HG02943 (cell line): ENCODE results near the gene FGFRL1.

ENCODE experiments used
- ATAC-seq: cut with Tn5 transposase; IDR thresholded peaks from one replicate; pipeline ENCODE4 v1.9.1; 2021; ENCODE audit warnings: mild to moderate bottlenecking, low read depth, moderate library complexity; ENCODE audit not compliant: unreplicated experiment

The FGFRL1 gene

DNA sequence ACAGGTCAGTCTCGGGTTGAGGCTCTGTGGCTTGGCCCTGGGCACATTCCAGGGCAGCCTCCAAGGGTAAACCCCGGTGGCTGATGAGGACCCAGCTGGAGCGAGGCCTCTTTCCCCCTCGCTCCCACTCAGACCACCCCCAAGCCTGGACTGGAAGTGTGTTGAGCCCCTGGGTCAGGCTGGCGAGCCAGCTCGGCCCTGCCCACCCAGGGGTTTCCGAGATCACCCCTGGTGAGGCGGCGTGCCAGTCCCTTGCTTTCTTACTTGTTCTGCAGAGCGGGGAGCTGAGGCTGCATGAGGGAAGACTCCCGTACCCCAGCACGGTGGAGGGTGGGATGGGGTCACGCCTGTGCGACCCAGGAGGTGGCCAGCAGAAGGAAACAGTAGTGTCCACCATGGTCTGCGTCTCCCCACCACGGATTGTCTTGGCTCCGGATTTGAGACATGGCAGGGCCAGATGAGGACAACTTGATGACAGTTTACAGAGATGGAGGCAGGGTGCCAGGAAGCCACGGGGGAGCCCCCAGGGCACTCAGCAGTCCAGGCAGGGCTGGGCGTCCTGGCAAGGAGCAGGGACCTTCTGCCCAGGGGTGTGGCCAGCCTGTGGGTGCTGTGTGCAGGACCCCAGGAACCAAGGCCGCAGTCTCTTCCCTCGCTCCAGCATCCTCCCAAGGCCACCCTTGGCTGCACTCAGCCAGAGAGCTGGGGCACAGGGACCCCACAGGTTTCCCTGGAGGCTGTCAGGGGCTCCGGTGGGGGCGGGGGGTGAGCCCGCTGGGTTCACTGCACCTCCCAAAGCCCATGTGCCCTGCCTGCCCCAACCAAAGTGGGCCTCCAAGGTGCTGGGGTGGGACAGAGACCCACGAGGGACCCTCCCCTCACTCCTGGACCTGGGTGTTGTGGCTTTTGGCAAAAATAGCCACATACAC is 6.6 kb upstream of the FGFRL1 start:
- ATAC-seq, result no peak

DNA sequence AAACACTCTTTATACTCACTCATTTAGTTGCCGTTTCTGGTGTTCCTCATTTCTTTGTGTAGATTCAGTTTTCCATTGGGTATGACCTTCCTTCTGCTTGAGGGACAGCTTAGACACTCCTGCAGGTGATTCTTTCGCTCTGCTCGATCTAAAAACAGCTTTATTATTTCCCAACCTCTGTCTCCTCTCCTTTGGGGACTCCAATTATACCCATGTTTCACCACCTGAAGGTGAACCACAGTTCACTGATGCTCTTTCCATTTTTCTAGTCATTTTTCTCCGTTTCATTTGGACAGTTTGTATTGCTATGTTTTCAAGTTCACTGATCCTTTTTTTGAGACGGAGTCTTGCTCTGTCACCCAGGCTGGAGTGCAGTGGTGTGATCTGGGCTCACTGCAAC is 4.6 kb upstream of the FGFRL1 start:
- ATAC-seq, result no peak

DNA sequence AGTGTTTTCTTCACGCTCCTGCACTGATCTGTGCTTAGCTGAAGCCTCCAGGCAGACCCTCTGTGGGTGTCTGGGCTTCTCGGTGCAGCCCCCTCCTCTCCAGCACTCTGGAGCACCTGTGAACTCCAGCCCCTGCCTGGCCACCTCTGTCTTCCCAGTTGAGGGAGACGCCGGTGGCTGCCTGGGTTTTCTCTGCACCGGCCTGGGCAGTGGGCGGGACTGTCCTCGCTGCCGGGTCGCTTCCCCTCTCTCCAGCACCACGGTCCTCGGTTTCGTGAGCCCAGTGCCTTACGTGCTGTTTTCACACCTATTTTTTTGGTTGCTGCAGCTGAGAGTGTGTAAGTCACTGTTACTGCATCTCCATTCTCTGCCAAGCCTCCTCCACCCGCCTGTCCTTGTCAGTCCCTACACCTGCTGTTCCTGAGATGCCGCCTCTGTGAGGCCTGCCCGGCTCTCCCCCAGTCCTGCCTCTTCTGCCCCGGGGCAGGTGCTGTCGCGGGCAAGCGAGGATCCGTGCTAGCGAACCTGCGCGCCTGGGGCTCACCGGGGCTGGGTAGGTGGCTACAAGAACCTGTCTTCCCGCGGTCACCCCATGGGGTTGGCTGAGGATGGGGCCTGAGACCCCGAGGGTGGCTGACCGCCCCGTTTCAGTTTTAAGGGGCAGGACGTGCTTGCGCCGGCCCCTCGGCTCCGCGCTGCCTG is 2.4 kb upstream of the FGFRL1 start:
- no peak for ATAC-seq

DNA sequence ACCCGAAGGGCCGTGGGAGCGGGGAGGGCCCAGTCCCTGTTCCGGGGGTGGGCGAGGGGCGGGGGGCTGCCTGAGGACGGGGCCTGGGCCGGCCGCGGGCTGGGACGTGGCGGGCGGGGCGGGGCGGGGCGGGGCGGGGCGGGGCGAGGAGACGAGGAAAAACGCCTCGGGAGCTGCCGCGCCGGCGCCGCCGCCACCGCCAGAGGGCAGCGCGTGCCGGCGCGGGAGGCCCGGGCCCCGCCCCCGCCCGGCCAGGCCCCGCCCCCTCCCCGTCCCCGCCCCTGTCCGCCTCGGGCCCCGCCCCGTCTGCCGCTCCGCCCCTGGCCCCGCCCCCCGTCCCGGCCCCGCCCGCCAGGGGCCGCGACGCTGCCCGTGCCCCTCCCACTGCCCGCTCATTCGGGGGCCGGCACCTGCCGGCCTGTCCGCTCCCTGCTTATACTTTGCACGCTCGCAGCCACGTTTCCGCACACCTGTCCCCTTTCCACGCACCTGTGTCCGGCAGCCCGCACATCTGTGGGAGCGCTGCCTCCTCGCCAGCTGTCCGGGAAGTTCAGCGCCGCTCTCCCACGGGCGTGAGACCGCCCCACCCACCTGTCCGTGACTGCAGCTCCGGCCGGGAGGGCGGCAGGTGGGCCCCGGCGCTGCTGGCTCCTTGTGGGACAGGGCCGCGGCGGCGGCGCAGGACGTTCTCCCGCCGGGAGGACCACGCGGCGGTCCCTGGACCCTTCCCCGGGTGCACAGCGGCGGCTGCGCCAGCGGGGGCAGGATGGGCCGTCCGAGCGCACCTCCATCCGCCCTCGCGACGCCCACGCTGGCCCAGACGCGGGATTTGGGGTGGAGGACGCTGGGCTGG is 1.7 kb upstream of the FGFRL1 start:
- ATAC-seq, result peak; percentile 41

DNA sequence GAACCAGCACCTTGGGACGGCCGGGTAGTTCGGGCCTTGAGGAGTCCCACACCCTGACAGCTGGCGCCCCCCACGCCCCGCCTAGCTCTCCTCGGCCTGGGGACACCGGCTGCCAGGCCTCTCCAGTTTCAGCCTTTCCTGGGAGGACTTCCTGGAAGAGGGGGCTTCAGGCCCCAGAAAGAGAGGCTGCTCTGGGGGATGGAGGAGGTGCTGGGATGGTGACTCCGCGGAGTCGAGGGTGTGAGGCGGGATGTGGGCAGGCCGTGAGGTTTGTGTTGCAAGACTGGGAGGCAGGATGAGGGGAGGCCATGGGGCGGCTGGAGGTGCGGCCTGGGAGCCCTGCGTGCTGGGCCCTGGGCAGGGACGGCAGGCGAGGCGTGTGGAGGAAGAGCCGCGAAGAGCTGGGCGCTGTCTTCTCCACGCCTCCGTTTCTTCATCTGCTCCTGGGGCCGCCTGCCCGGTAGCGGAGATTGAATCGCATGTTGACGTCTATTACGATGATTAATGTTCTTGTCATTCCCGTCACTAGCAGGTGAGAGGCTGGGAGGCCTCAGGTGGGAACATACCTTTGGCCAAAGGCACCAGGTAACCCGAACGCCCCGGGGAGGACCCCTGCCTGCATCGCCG is 918 bp upstream of the FGFRL1 start:
- ATAC-seq, result peak; percentile 2

DNA sequence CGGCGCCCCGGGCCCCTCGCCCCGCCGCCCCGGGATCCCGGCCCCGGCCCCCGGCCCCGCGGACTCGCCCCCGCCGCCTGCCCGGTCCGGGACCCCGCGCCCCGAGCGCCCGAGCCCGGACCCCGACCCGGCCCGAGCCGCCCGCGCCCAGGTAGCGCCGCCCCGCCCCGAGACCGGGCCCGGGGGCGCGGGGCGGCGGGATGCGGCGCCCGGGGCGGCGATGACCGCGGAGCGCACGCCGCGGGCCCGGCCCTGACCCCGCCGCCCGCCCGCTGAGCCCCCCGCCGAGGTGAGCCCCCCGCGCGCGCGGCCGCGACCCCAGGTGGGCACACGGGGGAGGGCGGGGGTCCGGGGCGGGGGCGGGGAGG is 224 bp downstream of the FGFRL1 start:
- ATAC-seq, result no peak

DNA sequence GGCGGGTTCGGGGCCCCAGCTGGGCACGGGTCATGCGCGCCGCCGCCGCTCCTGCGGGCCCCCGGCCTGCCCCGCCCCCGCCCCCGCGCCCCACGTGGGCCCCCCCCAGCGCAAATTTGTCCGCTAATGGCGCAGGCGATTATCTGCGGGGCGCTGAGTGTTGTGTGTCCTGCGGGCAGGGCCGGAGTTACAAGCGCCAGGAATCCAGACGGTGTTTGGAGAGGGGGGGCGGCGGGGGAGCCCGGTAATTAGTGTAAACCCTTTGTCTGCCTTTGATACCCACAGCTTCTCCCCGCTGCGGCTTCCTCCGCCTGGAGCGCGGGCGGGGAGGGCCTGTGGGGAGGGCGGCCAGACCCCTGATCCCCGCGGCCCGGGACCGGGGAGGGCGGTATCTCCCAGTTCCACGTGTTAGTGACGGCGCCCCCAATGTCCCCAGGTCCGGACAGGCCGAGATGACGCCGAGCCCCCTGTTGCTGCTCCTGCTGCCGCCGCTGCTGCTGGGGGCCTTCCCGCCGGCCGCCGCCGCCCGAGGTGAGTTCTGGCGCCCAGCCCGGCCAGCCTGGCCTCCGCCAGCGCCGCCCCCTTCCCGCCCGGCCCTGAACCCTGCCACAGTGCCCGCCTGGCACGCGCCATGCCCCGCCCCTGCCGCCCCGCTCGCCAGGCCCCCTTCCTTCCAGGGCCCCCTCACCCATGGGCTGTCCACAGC is 761 bp downstream of the FGFRL1 start:
- no peak for ATAC-seq

DNA sequence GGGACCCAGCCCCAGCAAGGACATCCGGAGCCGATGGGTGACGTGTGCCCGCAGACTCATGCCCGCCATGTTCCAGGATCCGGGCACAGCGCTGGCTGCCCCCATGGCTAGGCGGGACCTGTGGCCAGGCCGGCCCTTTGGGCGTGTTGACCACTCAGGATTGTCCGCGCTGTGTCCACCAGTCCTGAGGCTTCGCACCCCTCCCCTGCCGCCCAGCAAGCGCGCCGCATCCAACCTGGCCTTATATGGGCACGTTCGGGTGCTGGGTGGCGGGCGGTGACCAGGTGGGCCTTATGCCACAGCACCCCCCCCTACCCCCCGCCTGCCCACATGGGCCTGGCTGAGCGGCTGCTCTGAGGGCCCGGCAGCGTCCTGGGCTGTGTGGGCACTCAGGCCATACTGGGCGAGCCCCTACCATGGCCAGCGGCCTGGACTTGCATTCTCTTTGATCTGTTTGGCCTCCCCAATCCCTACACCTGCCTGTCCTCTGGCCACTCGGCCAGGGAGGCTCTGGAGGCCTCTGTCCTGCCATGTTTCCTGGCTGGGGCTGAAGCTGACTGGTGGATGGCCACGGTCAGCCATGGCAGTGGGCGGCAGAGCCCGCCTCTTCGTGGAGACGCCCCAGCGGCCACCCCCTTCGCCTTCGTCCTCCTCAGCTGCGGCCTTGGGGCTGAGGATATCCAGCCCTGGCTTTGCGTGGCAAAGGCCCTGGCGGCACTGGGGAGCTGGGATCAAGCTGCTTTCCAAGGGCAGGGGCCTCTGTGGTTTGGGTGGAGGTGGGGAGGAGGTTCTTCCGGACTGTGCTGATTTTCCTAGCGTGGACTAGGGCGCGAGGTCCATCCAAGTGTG is 2.0 kb downstream of the FGFRL1 start:
- no peak for ATAC-seq

DNA sequence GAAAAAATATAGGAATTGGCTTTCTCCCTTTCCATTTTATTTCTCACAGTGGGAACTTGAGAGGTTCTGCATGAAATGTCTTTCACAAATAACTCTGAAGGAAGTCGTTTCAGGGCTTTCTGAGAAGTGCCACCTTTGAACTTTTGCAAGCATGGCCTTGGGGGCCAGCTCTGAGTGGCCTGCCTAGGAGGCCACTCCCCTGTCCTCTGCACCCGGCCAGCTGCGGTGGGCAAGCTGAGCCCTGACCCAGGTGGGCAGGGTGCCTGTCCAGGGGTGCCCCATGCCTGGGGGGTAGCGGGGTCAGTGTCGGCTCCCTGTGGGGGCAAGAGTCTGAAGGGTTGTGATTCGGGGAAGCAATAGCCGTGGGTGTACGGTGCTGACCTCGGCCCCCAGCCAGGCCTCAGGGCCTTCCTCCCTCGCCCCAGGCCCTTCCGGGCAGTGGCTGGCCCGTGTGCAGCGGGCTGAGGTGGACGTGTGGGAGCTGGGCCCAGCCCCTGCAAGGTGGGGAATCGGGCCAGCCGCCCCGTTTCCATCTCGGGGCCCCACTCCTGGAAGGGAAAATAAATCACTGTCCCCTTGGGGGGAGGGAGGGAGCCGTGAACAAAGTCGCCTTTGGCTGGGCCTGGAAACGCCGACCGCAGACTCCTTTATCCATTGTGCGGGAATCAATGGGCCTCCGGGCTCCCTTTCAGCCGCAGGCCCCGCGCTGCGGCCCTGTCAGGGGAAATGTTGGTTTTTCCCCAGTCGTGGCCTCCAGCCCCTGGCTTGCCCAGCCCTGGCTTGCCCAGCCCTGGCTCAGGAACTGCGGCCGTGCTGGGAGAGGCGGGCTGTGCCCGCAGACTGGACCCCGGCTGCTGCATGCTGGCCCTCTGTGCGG is 3.1 kb downstream of the FGFRL1 start:
- no peak for ATAC-seq

DNA sequence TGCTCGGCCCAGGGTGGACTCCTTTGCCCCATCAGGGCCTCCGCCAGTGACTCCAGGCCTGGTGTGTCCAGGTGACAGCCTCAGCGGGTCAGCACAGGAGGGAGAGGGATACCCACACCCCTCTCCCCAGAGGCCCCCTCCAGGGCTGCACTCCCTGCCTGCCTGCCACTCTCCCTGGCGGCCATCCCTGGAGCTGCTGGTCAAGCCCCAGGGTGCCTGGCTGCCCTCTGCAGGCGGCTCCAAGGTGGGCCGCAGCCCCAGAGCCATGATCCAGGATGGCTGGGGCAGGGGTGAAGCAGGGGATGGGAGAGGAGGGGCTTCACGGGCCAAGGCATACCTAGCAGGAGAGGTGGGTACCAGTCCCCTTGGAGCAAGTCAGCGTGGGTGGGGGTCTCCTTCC is 3.8 kb downstream of the FGFRL1 start:
- ATAC-seq, result no peak

DNA sequence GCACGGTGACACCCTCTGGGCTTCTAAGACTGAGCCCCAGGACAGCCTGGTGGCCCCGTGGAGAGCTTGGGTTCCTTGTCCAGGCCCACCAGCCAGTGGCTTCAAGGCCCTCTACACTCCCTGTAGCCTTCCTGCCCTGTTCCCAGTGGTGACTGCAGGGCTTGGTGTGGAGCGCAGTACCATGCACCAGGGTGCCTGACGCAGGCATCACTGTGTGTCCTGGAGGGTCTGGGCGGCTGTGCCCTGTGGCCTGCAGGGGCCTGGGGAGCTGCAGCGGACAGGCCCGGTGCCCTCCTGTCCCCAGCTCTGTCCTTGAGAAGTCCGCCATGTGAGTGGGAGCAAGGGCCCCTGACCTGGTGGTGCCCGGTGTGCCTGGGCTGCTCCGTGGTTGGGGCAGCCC is 4.3 kb downstream of the FGFRL1 start:
- no peak for ATAC-seq

DNA sequence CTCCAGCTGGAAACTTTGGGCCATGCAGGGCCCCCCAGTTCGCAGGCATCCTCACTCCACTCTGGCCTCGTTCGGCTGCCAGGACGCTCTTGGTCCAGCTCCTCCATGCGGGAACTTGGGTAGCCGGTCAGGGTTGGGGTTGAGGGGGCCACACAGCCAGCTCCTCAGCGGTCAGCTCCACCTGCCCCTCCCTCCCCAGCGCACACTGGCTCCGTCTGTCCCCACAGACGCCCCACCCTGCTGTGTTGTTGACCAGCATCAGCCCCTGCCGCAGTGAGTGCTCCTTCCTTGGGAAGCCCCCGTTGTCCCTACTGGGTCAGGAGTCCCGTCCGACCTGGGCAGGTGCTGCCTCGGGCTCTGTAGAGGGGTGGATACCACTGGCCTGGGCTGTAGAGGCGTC is 5.8 kb downstream of the FGFRL1 start:
- ATAC-seq, result no peak

DNA sequence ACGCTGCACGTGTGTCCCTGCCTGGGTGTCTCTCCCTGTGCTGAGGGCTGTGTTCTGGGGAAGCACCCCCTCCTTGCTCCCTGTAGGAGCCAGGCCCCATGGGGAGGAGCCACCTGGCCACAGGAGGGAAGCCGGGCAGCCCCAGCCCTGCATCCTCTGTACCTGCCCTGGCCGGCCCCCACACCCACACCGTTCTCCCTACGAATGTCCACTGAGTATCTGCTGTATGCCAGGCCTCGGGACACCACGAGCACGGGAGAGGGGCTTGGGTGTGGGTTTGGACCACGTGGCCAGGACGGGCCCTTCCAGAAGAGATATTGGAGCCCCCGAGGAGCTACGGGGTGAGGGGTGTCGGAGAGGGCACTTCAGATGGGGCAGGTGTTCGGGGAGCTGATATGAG is 6.3 kb downstream of the FGFRL1 start:
- no peak for ATAC-seq

DNA sequence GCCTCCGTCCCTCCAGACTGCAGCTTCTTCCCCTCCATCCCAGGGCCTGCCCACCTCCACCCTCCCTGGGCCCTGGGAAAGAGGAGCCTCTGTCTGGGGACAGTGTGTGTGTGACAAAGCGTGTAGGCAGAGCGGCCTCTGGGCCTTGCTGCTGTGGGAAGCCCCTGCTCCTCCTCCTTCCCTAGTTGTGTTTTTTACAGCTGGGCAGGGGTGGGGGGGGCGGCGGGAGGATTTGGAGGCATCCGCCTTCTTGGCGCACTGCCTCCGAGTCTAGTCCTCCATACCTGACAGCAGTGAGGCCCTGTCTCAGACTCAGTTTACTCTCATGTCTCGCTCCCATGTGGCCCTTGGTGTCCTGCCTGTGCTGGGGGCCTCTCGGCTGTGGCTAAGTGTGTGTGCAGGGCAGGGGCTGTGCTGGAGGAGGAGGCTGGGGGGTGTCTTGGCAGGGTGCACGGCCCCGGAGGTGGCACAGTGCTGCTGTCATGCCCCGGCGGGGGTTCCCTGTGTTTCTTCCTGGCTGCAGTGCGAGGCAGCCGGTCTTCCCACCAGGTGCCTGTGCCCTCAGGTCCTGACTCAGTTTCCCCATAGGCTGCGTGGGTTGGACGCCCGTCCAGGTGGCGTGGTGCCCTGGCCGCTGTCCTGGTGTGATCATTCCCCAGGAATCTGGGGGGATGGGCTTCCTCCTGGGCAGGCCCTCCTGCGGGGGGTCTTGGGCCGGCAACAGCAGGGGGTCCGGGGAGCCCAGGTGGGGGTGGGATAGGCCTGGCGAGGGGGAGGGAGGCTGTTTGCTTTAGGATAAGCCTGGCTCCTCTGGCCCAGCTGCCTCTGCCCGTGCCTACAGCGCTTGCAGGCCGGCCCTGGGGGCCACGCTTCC is 7.0 kb downstream of the FGFRL1 start:
- ATAC-seq, result no peak

DNA sequence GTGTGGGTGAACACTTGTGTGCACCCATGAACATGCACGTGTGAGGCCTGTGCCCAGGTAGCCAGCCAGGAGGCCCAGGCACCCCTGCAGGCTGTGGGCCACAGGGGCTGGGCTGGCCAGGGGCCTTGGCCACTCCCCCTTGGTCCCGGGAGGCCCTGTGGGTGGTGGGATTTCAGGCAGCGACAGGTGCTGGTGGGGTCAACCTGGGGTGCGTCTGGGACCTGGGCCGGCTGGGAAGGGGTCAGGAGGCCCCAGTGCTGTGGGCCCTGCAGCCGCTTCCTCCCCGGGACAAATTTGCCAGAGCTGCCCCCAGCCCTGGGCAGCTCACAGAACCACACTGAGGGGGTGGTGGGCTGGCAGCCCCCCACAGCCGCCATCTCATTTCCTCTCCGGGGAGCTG is 7.9 kb downstream of the FGFRL1 start:
- no peak for ATAC-seq

DNA sequence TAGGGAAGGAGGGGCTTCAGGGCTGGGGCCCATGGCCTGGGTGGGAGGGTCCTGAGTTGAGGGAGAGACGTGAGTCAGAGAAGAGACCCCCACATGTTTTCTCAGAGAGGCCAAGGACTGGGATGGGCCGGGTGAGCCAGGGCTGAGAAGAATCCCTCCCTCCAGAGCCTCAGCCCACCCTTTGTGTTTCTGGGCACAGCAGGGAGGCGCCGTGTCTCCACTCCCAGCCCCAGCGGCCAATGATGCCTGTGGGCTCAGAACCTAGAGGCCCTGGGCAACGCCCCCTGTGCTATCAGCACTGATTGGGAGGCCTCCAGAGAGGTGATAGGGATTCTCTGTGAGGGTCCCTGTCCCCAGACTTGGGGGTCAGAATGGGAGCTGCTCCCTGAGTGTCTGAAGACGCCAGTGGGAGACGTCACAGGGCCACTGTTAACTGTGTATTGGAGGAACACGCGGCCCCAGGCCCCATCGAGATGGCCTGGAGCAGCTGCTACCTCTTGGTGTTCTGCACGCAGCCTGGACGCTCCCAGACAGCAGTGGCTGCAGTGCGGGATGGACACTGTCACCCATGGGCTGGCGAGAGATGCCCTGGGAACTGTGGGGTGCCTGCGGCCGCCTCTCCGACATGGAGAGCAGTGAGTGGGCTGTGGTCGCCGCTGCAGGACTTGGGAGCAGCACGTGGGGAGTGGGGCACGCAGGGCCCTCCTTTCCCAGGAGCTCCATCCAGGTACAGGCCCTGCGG is 8.5 kb downstream of the FGFRL1 start:
- ATAC-seq, result no peak
